SK-N-SH treated with all-trans-retinoic acid at 6 μM for 48 hours (cell line): ENCODE measurements around the gene ABR.

Experiments used
- ARNTL ChIP-seq: fragments of 450-650 bp; formaldehyde crosslinking; IDR thresholded peaks from 2 replicates; pipeline ENCODE4 v1.5.0; 2020; ENCODE audit warnings: low read depth, mild to moderate bottlenecking, moderate library complexity, borderline replicate concordance
- TCF4 ChIP-seq: fragments of 250-450 bp; sonication (Bioruptor Pico); IDR thresholded peaks from 2 replicates; pipeline ENCODE4 v1.8.0; 2021; ENCODE audit warnings: mild to moderate bottlenecking, moderate library complexity, borderline replicate concordance
- ZNF8 ChIP-seq: fragments of 450-650 bp; formaldehyde crosslinking; IDR thresholded peaks from 2 replicates; pipeline ENCODE4 v1.5.0; 2020; ENCODE audit warnings: mild to moderate bottlenecking, moderate library complexity

DNA sequence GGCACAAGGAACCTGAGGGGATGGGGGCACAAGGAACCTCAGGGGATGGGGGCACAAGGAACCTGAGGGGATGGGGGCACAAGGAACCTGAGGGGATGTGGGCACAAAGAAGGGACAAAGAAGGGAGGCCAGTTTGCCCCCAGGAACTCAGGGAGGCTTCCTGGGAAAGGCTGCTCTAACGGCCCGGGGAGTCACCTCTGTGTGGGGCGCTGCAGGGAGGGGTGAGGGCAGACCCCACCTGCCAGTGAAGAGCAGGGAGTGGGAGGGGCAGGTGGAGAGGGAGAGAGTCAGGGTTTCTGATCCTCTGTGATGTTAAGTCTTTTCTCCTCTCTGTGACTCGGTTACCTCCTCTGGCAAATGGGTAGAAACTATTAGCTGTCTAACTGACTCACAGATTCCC lies 125.1 kb downstream of the ABR start:
- TF ChIP-seq ARNTL (CRISPR knock-in tag) (no peak), ZNF8 (CRISPR knock-in tag) (no peak), TCF4 (CRISPR knock-in tag) (no peak)
